Kasumi-1 (cell line): ENCODE data around the gene TOMM34.

Experiments used
- DNase-seq, 2 experiments: peaks; one replicate each; lab custom pipeline; 2025; lab: John Stamatoyannopoulos, UW

TOMM34 gene, protein sequence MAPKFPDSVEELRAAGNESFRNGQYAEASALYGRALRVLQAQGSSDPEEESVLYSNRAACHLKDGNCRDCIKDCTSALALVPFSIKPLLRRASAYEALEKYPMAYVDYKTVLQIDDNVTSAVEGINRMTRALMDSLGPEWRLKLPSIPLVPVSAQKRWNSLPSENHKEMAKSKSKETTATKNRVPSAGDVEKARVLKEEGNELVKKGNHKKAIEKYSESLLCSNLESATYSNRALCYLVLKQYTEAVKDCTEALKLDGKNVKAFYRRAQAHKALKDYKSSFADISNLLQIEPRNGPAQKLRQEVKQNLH

DNA sequence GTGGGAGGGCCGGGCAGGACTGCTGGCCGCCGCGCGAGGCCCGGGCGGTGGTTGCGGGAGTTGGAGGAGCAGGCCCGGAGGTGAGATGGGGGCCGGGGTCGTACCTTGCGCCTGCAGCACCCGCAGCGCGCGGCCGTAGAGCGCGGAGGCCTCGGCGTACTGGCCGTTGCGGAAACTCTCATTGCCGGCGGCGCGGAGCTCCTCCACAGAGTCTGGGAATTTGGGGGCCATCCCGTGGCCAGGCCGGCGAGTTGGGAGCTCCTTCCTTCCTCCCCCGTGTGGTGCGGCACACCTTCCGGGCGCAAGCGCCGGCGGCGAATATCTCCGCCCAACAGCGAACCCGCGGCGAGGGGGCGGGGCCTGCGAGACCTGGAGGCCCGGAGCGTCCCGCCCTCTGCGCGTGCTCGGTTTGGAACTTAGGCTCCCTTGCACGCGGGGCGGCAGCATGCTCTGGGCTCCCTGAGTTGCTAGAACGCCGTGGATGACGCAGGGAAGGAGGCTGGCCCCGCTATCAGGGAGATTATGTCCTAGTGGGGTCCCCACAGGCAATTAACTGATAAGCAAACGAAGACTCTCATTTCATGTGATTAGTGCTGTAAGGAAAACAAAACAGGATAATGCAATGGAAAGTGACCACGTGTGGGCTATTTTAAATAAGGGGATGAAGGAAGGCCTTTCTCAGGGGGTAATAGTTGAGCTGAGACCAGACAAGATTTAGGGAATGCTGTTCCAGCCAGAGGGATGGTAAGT lies at the start of gene TOMM34:
TSS of gene TOMM34 (minus strand) at position 295 of the 750 bp plus-strand sequence. CDS start at position 231, 64 bp downstream.
- peak; percentile 93 to 95 for DNase-seq

- DNase-seq = no peak
Observed at GRCh38 chr20:45008521-45009049, 48.4 kb upstream of the TOMM34 start.

DNA sequence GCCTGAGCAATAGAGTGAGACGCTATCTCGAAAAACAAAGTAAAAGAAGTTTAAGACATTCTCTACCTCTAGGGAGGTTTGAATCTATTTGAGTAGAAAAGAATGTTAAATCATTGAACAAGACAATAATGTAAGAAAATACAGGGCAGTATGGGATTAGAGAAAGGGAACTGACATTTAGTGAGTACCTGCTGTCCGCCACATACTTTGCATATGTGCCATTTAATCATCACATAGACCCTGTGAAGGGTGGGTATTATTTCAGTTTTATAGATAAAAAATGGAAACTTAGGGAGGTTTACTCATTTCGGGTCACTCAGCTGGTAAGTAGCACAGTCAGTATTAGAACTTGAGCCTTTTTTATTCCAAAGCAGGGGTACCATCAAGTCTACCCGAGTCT lies 37.5 kb upstream of the TOMM34 start:
- DNase-seq = no peak

- no peak for DNase-seq
Observed at GRCh38 chr20:44997171-44997570, 37.0 kb upstream of the TOMM34 start.

GRCh38 chr20:44993343-44993742 lies 33.1 kb upstream of the TOMM34 start:
- peak; percentile 6 to 13 for DNase-seq

GRCh38 chr20:44990957-44991356 lies 30.8 kb upstream of the TOMM34 start:
- no peak for DNase-seq

DNA sequence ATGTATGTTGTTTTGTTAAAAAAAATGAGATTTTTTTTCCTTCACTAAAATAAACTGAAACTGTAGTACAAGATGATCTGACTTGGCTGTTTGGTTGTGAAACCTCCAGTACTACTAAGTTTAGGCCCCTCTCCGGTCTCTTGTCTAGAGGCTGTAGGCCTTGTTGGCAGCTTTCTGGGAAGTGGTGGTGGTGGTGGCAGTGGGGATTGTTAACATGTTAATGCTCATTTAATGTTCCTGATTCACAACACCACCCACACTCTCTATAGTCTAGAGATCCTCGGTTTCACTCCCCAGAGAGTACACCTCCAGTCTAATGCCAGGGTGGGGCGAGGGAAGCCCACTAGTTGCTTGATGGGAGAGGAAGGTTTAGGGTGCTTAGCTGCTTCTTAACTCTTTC lies 30.2 kb upstream of the TOMM34 start:
- DNase-seq = peak; percentile 9 to 16

GRCh38 chr20:44988631-44989171 lies 28.5 kb upstream of the TOMM34 start:
- DNase-seq = no peak

- no peak for DNase-seq
Observed at GRCh38 chr20:44983093-44983674, 23.0 kb upstream of the TOMM34 start.

DNA sequence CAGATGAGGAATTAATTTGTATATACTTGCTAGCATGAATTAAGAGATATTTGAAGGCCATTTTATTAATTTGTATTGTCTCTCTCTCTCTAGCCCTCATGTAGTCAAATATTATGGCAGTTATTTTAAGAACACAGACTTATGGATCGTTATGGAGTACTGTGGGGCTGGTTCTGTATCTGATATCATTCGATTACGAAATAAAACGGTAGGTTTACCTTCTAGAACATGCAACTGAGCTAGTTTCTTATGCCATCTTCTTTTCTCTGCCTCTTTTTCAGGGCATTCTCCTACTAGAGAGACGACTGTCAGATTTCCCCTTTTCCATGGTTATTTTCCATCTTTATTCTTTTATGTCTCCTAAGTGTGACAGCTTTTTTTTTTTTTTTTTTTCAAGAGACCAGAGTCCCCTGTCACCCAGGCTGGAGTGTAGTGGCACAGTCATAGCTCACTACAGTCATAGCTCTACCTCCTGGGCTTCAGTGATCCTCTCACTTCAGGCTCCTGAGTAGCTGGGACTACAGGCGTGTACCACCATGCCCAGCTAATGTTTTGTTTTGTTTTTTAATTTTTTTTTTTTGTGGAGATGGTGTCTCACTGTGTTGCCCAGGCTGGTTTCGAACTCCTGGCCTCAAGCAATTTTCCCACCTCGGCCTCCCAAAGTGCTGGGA lies 21.7 kb upstream of the TOMM34 start:
- DNase-seq = no peak

DNA sequence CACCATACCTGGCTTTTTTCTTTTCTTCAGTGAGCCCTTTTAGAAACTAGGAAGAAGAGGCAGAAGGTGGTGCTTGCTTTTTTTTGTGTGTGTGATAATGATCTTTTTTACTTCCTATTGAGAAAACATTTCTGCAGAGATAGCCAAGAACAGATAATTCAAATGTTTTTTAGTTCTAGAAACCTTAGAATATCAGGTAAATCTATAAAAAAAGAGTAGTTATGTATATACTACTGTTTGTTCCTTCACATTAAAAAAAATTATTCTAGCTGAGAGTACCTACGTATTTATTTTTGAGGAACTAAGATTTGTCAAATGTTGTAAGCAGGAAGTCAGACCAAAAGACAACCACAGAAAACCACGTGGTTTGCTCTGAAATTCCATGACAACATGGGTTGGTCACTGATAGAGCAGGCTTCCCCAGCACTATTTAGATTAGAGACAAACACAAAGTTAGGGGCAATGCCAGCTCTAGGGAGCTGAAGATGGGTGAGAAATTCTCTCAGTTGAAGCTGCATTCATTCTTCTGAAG lies 19.0 kb upstream of the TOMM34 start:
- DNase-seq = peak; percentile 91 to 95

- no peak for DNase-seq
Observed at GRCh38 chr20:44976698-44977097, 16.5 kb upstream of the TOMM34 start.

DNA sequence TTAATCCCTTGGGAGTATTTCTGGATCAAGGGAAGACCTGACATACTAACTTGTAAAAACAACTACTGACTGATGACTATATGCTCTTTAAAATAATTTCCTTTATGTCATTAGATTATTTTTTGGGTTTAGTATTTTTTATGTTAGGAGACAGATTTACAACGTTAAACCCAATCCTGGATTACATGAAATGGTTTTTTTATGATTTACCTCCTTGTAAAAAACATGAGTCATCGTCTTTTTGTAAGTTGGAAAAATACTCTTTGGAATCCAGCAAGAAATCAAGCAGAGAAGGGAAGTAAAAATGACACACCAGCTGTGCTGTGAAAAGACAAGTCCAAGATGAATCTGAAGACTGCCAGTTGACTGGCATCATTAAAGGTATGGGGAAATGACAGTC lies 12.9 kb upstream of the TOMM34 start:
- no peak for DNase-seq

DNA sequence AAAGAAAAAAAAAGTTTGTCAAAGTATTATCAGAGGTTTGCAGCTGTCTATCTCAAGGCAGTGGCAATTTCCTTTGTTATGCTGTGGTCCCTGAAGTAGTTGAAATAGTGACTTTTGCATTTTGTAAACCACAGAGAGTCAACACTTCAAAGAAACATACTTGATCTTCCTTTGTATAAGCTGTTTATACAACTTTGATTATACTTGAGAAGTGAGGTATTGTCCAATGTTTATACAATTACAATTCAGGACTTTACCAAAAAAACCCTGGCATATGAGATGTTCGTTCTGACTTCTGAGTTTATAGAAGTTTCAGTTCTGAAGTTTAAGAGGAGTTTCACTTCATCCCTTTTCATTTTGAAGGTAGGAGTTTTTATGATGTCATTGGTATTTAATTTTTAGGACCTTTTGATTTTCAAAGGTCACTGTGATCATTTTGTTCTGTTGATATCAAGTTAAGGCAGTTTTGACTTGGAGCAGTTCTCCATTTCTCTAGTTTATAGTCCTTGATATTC lies 10.1 kb upstream of the TOMM34 start:
- no peak for DNase-seq

DNA sequence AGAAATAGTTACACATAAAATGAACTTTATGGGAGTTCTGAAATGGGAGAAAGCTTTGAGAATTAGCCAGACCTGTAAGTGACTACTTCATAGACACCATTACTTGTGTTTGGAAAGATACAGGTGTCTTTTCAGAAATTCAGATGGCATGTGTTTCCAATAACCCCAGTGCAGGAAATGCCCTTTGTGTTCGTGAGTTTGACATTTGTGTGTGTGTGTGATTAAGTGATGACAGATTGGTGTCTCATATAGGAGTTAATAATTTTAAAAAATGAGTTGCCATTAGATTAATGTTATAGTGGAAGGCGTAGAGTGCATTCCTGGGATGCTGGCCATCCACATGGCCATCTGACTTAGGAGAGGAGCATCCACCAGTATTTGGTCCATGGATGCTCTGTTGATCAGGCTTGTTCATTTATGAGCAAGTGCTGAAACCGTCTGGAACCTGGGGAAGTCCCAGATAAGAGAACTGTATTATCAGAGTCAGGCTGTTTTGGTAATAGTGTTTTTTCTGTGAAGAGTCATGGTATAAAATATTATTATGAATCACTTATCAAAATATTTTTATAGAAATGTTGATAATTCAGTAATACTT lies 9.2 kb upstream of the TOMM34 start:
- DNase-seq = no peak

DNA sequence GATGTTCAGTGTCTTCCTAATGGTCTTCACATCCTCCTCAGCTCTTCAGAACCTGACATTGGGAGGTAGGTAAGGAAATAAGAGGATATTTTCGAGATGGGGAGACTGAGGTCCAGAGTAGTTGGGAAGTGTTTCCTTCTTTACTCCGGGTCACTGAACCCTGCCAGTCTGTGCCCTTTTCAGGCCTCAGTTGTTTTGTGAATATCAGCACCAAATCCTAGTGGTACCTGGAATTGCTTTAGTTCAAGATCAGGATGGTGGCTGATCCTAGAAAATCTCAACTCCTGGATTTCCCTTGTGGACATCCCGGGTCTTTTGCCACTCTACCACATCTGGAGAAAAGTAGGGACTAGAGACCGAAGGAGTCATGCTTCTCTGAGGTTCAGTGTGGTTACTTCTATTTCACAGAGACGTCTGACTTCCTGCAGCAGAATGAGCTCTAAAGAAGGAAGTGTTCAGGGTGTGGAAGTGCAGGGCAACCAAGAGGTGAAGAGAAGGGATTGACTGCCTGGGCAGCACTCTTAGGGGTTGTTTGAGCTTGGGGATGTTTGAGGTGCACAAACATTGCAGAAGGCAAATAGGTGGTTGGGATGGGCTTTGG lies 7.1 kb upstream of the TOMM34 start:
- DNase-seq = peak; percentile 91 to 95

- DNase-seq = peak; percentile 89 to 90
Observed at GRCh38 chr20:44966030-44966961, 6.1 kb upstream of the TOMM34 start, which contains the start of gene STK4. TSS of gene STK4 (plus strand) at chr20:44966512. CDS start at chr20:44966569, 57 bp downstream.

GRCh38 chr20:44965651-44966029 lies 5.4 kb upstream of the TOMM34 start:
- peak in 1 of 2 experiments; percentile 16 for DNase-seq
